H1 (cell line): ENCODE measurements around the gene KCTD12. TPM values are rescaled to one million over a fixed set of nuclear protein-coding genes. Genes with fewer than 3 reads are reported as not detected.

ENCODE experiments used
- CTCF ChIA-PET: fragments of 300-600 bp; sonication (Branson Sonifier 250); formaldehyde crosslinking; loops from one replicate; lab custom pipeline; 2021; ENCODE audit not compliant: partially characterized antibody; lab: Charles Lee
- POLR2A ChIA-PET: fragments of 300-600 bp; sonication (Branson Sonifier 250); formaldehyde crosslinking; loops from one replicate; lab custom pipeline; 2021; ENCODE audit warnings: inconsistent platforms; ENCODE audit not compliant: partially characterized antibody; lab: Charles Lee
- DNase-seq, 2 experiments: peaks; one replicate each; pipeline versions ENCODE4 v3.0.0 to v3.0.0-alpha.2; 2010 to 2022; ENCODE audit warnings: low spot score in 2 of 2, low read depth in 1 of 2, mixed read lengths in 1 of 2
- FAIRE-seq: peaks from 2 replicates; lab custom pipeline; 2011; peaks lifted over from hg19 to GRCh38; lab: Jason Lieb, UNC
- H2AFZ ChIP-seq: 2 replicates; pipeline ENCODE4 v1.8.1; 2012; ENCODE audit warnings: low read length, inconsistent platforms
- H2AK5ac ChIP-seq: 2 replicates; pipeline ENCODE4 v1.6.1; 2013; ENCODE audit warnings: low read depth, low read length
- H2BK120ac ChIP-seq: replicated peaks from 2 replicates; pipeline ENCODE3; 2013; ENCODE audit warnings: low read depth, low read length, inconsistent platforms
- H2BK12ac ChIP-seq: 2 replicates; pipeline ENCODE4 v1.6.1; 2013; ENCODE audit warnings: low read depth, low read length
- H2BK15ac ChIP-seq: 2 replicates; pipeline ENCODE4 v1.6.1; 2013; ENCODE audit warnings: low read length
- H2BK20ac ChIP-seq: 2 replicates; pipeline ENCODE4 v1.6.1; 2013; ENCODE audit warnings: low read length
- H2BK5ac ChIP-seq: 2 replicates; pipeline ENCODE4 v1.6.1; 2013; ENCODE audit warnings: low read depth, low read length
- H3K14ac ChIP-seq: 2 replicates; pipeline ENCODE4 v1.6.1; 2013; ENCODE audit warnings: inconsistent platforms; ENCODE audit not compliant: insufficient read length
- H3K18ac ChIP-seq: 2 replicates; pipeline ENCODE4 v1.6.1; 2013; ENCODE audit warnings: low read length; ENCODE audit errors: extremely low read depth
- H3K23ac ChIP-seq: 2 replicates; pipeline ENCODE4 v1.6.1; 2013; ENCODE audit warnings: inconsistent platforms; ENCODE audit not compliant: insufficient read length
- H3K23me2 ChIP-seq: 2 replicates; pipeline ENCODE4 v1.6.1; 2013; ENCODE audit warnings: low read depth, low read length
- H3K27ac ChIP-seq: 2 replicates; pipeline ENCODE4 v1.6.1; 2011; ENCODE audit warnings: low read depth, low read length, inconsistent platforms
- H3K27me3 ChIP-seq, 4 experiments: replicated peaks in 1 of 4; 1 replicate in 1 of 4; 2 replicates in 3 of 4; pipeline versions ENCODE4 v1.6.1 to v1.8.1; 2011 to 2013; ENCODE audit warnings: low read length in 3 of 4, mild to moderate bottlenecking in 3 of 4, inconsistent platforms in 2 of 4, mixed read lengths in 2 of 4, moderate library complexity in 1 of 4; ENCODE audit not compliant: control insufficient read depth in 3 of 4, insufficient read depth in 3 of 4; ENCODE audit errors: extremely low read depth in 1 of 4
- H3K36me3 ChIP-seq, 4 experiments: 2 replicates each; pipeline versions ENCODE4 v1.6.1 to v1.8.1; 2011 to 2013; ENCODE audit warnings: mild to moderate bottlenecking in 4 of 4, low read length in 3 of 4, moderate library complexity in 2 of 4, control low read depth in 1 of 4, inconsistent platforms in 1 of 4; ENCODE audit not compliant: insufficient read depth in 4 of 4, control insufficient read depth in 2 of 4
- H3K4ac ChIP-seq: replicated peaks from 2 replicates; pipeline ENCODE3; 2013; ENCODE audit warnings: low read length, low read depth, mixed read lengths, inconsistent platforms; ENCODE audit not compliant: insufficient read length
- H3K4me1 ChIP-seq, 4 experiments: replicated peaks in 1 of 4; 1 replicate in 1 of 4; 2 replicates in 3 of 4; pipeline versions ENCODE4 v1.6.1 to v1.8.1; 2011 to 2013; ENCODE audit warnings: low read length in 3 of 4, inconsistent platforms in 2 of 4, mixed read lengths in 1 of 4; ENCODE audit not compliant: insufficient read depth in 4 of 4, control insufficient read depth in 3 of 4
- H3K4me2 ChIP-seq, 2 experiments: 2 replicates each; pipeline versions ENCODE4 v1.6.1 to v1.8.1; 2011 to 2013; ENCODE audit warnings: low read depth in 2 of 2, low read length in 2 of 2, control low read depth in 1 of 2, inconsistent platforms in 1 of 2, mild to moderate bottlenecking in 1 of 2; ENCODE audit not compliant: insufficient read depth in 1 of 2
- H3K4me3 ChIP-seq, 4 experiments: fragments of 200-600, 300-600 bp in 1 of 4; sonication (generic), shearing (Covaris generic), sonication (Bioruptor Twin) in 1 of 4; 2 replicates each; pipeline versions ENCODE4 v1.5.1 to v1.8.1; 2011 to 2016; ENCODE audit warnings: low read length in 4 of 4, low read depth in 3 of 4, control low read depth in 2 of 4, inconsistent platforms in 2 of 4, mild to moderate bottlenecking in 2 of 4, mixed read lengths in 1 of 4, moderate library complexity in 1 of 4; ENCODE audit not compliant: insufficient read depth in 2 of 4; ENCODE audit errors: extremely low read depth in 1 of 4
- H3K56ac ChIP-seq: replicated peaks from 2 replicates; pipeline ENCODE3; 2013; ENCODE audit warnings: low read depth, mild to moderate bottlenecking, mixed read lengths, low read length, inconsistent platforms; ENCODE audit not compliant: insufficient read length
- H3K79me1 ChIP-seq: 2 replicates; pipeline ENCODE4 v1.6.1; 2013; ENCODE audit warnings: low read depth, low read length, control low read depth
- H3K79me2 ChIP-seq, 2 experiments: 2 replicates each; pipeline versions ENCODE4 v1.6.1 to v1.8.1; 2012 to 2013; ENCODE audit warnings: low read length in 2 of 2, mild to moderate bottlenecking in 2 of 2, inconsistent platforms in 1 of 2; ENCODE audit not compliant: insufficient read depth in 2 of 2, control insufficient read depth in 1 of 2
- H3K9ac ChIP-seq, 4 experiments: replicated peaks in 1 of 4; 1 replicate in 1 of 4; 2 replicates in 3 of 4; pipeline versions ENCODE4 v1.6.1 to v1.8.1; 2011 to 2013; ENCODE audit warnings: low read depth in 3 of 4, low read length in 3 of 4, control low read depth in 2 of 4, mild to moderate bottlenecking in 2 of 4, moderate library complexity in 2 of 4, inconsistent platforms in 1 of 4; ENCODE audit errors: extremely low read depth in 1 of 4
- H3K9me3 ChIP-seq, 2 experiments: 2 replicates each; pipeline versions ENCODE4 v1.6.1 to v1.8.1; 2012 to 2013; ENCODE audit warnings: mild to moderate bottlenecking in 2 of 2, moderate library complexity in 2 of 2, control low read depth in 1 of 2, inconsistent platforms in 1 of 2, low read depth in 1 of 2, low read length in 1 of 2, mixed read lengths in 1 of 2; ENCODE audit not compliant: insufficient read depth in 2 of 2
- H4K20me1 ChIP-seq, 2 experiments: replicated peaks in 1 of 2; 2 replicates each; pipeline versions ENCODE3 to v1.8.1; 2011 to 2013; ENCODE audit warnings: inconsistent platforms in 2 of 2, low read length in 2 of 2, mild to moderate bottlenecking in 1 of 2; ENCODE audit not compliant: insufficient read depth in 2 of 2, control insufficient read depth in 1 of 2
- H4K5ac ChIP-seq: 2 replicates; pipeline ENCODE4 v1.6.1; 2013; ENCODE audit warnings: low read length, low read depth, mixed read lengths, inconsistent platforms; ENCODE audit not compliant: insufficient read length
- H4K8ac ChIP-seq: 2 replicates; pipeline ENCODE4 v1.8.0; 2013; ENCODE audit warnings: mild to moderate bottlenecking, moderate library complexity, low read length, inconsistent platforms; ENCODE audit not compliant: insufficient read depth; ENCODE audit errors: extremely low read depth
- H4K91ac ChIP-seq: replicated peaks from 2 replicates; pipeline ENCODE3; 2013; ENCODE audit warnings: low read length, mixed read lengths, inconsistent platforms; ENCODE audit not compliant: insufficient read length
- CTBP2 ChIP-seq: IDR thresholded peaks from 2 replicates; pipeline ENCODE4 v1.7.0; 2011; ENCODE audit warnings: borderline replicate concordance, mild to moderate bottlenecking, moderate library complexity, mixed read lengths, low read length; ENCODE audit not compliant: insufficient read depth, insufficient read length
- FOSL1 ChIP-seq: IDR thresholded peaks from 2 replicates; pipeline ENCODE4 v1.6.1; 2011; ENCODE audit warnings: mild to moderate bottlenecking, low read depth, low read length, moderate library complexity; ENCODE audit not compliant: insufficient read depth
- NANOG ChIP-seq: IDR thresholded peaks from 2 replicates; pipeline ENCODE4 v1.6.1; 2011; ENCODE audit warnings: low read length, low read depth, mild to moderate bottlenecking, inconsistent platforms; ENCODE audit not compliant: insufficient read depth, poor library complexity, severe bottlenecking
- RFX5 ChIP-seq: IDR thresholded peaks from 2 replicates; pipeline ENCODE4 v1.6.1; 2011; ENCODE audit warnings: low read depth, low read length, improper control_type of control experiment, borderline replicate concordance
- RNF2 ChIP-seq: fragments of 200-900, 300-1000 bp; sonication (generic); IDR thresholded peaks from 2 replicates; pipeline ENCODE4 v1.7.1; 2016; ENCODE audit warnings: borderline replicate concordance, low read depth, mild to moderate bottlenecking, antibody characterized with exemption, low read length; ENCODE audit not compliant: poor library complexity, severe bottlenecking; ENCODE audit errors: missing control alignments
- SAP30 ChIP-seq: fragments of 300-600 bp; sonication (generic); IDR thresholded peaks from 2 replicates; pipeline ENCODE4 v1.7.1; 2012; ENCODE audit warnings: low read length, moderate library complexity, mild to moderate bottlenecking, inconsistent platforms; ENCODE audit not compliant: insufficient read depth, insufficient replicate concordance
- SIX5 ChIP-seq: IDR thresholded peaks from 2 replicates; pipeline ENCODE4 v1.6.1; 2011; ENCODE audit warnings: mild to moderate bottlenecking, low read depth, low read length
- WGBS, 2 experiments: shearing (Covaris generic) in 1 of 2; methylation state at CpG; one replicate each; pipeline versions ENCODE4 v1.1.6 to v1.1.7; 2013 to 2015; ENCODE audit warnings: low lambda C conversion rate in 2 of 2, mixed read lengths in 2 of 2, inconsistent platforms in 1 of 2, low coverage in 1 of 2, missing lambda C conversion rate in 1 of 2; ENCODE audit not compliant: insufficient replicate concordance in 2 of 2, insufficient coverage in 1 of 2, insufficient read length in 1 of 2; ENCODE audit errors: extremely low coverage in 1 of 2, missing lambda C conversion rate in 1 of 2; 5-methylcytosine and 5-hydroxymethylcytosine counted together
- polyA plus RNA-seq, 7 experiments: library from polyadenylated mRNA; depleted of rRNA in 3 of 7; stranded (reverse) in 5 of 7; unstranded in 2 of 7; fragments of >200 nt in 5 of 7; fragments of 200-250 nt in 2 of 7; gene quantifications; 1 replicate in 5 of 7; 2 replicates in 1 of 7; 4 replicates in 1 of 7; pipeline versions ENCODE4 v1.2.1 to v1.2.3, GENCODE V29; 2011 to 2013; ENCODE audit warnings: missing spikeins in 2 of 7, mixed read lengths in 2 of 7
- total RNA-seq: library from RNA; stranded (reverse); fragmentation: NEBNext Ultra II Directional; extraction: Animal tissue kit (Norgen Biotek cat#: 25700); gene quantifications from 2 replicates; pipeline ENCODE4 v1.2.1, GENCODE V29; 2021

The KCTD12 gene
- total and polyA plus RNA-seq, 2 of the 8 experiments (the other 6 are each of a cell fraction or from before 2014, with no cell fraction given): 2.5 to 9.6 TPM

DNA sequence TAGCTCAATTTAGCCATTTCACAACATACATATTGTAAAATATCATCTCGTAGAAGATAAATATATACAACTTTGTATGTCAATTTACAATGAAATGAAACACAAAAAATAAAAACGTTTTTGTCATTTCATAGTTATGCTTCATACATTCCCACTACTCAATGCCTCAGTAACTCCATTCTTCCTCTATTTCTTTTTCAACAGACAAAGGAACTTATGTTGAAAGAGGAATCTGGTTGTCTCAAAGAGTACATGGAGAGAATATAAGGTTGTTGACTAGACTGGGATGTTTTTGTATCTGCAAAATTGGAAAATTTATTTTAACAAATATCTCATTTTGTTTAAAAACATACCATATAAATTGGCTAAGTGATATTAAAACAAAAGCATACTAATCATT is 12.8 kb downstream of the KCTD12 start:
- no peak overlapping the region for H4K91ac ChIP-seq
- ChIA-PET CTCF (interaction anchor here (2.9 kb wide), 1 partner anchor 11 kb away, joined by 15 read pairs; the partner anchor contains the start of gene KCTD12), POLR2A (no interaction called here)
- no peak overlapping the region for H3K23ac ChIP-seq
- no peak overlapping the region for H3K4ac ChIP-seq
- no peak overlapping the region for H3K18ac ChIP-seq
- no peak overlapping the region for H2BK120ac ChIP-seq
- no peak overlapping the region for H2BK5ac ChIP-seq
- H4K20me1 ChIP-seq: no peaks in the 10 kb centered on the region
- no peaks in the 10 kb centered on the region for H3K79me2 ChIP-seq
- H2BK15ac ChIP-seq: no peak overlapping the region
- H3K27ac ChIP-seq: no peak overlapping the region
- no peak overlapping the region for H2BK20ac ChIP-seq
- no peak overlapping the region for H3K56ac ChIP-seq
- H2BK12ac ChIP-seq: no peak overlapping the region
- no peak overlapping the region for H3K14ac ChIP-seq
- no peak overlapping the region for H3K4me3 ChIP-seq
- H4K5ac ChIP-seq: no peak overlapping the region
- no peak for FAIRE-seq
- H2AFZ ChIP-seq: no peak overlapping the region
- 77% methylated on average over 2 of the region's 2 CpGs; no CpG with 5 or more reads in 1 of the 2 experiments for WGBS, 2 experiments
- TF ChIP-seq NANOG (no peak), SAP30 (no peak), FOSL1 (no peak), RNF2 (no peak), RFX5 (no peak), CTBP2 (no peak), SIX5 (no peak)
- H3K79me1 ChIP-seq: no peaks in the 10 kb centered on the region
- H3K4me2 ChIP-seq: no peak overlapping the region
- no peaks in the 10 kb centered on the region for H3K36me3 ChIP-seq
- H4K8ac ChIP-seq: no peak overlapping the region
- DNase-seq: no peak
- no peaks in the 10 kb centered on the region for H3K27me3 ChIP-seq
- no peaks in the 10 kb centered on the region for H3K9me3 ChIP-seq
- no peak overlapping the region for H2AK5ac ChIP-seq
- no peak overlapping the region for H3K9ac ChIP-seq
- H3K4me1 ChIP-seq: no peaks in the 10 kb centered on the region; a peak in 1 of 7 replicates
- no peaks in the 10 kb centered on the region for H3K23me2 ChIP-seq
